GM12874 (cell line): ENCODE measurements around the gene CBY1.

Source experiments
- CTCF ChIP-seq: IDR thresholded peaks from 2 replicates; pipeline ENCODE4 v1.5.1; 2011; ENCODE audit warnings: low read depth, mild to moderate bottlenecking, control low read depth, low read length, moderate library complexity; ENCODE audit not compliant: insufficient read depth

The CBY1 gene

DNA sequence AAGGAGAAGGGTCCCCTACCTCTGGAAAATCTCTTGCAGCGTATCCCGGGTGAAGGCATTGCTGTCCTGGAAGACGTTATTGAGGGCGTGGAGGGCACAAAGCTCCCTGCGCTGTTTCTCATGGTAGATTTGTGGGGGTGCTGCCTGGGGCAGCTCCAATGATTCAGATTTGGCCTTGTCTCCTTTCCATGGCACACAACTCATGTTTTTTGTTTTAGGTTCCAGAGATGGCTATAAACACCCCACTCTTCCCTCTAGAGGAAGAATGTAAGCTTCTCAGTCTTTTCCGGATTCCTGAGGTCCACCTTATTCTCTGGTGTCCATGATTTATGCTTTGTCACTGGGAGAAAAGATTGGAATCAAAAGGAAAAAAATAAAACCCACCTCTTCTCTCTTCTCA is 43.3 kb downstream of the CBY1 start:
- TF ChIP-seq CTCF, result no peak

GRCh38 chr22:38700270-38700788 is 43.9 kb downstream of the CBY1 start:
- TF ChIP-seq CTCF, result no peak

DNA sequence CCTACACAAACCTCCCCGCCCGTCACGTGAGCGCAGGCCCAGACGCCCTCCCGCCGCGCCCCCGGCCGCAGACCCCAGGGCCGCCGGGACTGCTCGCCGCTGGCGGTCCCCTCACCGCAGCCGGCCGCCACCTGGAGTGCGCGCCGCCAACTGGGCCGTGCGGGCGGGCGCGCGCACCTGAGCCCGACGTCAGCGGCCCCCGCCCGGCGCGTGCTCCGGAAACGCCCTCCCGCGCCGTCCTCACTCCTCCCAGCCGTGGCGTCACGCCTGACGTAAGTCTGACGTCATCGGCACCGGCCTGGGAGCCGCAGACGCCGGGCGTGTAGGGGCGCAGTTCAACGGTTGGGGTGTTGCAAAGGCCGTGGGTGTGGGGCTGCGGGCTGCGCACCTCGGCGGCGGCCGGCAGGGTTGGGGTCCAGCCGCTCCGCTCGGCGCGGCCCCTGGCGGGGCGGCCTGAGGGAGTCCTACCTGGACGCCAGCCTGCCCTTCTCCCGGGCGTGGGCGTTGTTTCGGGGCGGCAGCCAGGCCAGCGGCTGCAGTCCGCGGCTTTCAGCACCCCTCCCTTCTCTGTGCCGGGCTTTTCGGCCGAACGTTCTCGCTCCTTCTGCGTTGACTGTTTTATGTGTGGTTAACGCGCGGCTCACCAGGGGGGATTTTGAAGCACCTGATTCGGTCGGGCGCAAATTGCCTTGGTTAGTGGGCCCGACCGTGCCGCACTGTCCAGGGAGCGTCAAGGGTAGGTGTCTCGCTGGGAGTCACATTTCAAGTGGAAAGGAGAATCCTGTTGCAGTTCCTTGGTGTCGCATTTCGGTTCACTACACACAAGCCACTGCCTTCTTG is 44.6 kb downstream of the CBY1 start, which contains the start of gene JOSD1:
TSS of gene JOSD1 (minus strand) at position 155 of the 840 bp plus-strand sequence. CDS start 956 bp downstream, outside the sequence.
- TF ChIP-seq CTCF, result no peak

DNA sequence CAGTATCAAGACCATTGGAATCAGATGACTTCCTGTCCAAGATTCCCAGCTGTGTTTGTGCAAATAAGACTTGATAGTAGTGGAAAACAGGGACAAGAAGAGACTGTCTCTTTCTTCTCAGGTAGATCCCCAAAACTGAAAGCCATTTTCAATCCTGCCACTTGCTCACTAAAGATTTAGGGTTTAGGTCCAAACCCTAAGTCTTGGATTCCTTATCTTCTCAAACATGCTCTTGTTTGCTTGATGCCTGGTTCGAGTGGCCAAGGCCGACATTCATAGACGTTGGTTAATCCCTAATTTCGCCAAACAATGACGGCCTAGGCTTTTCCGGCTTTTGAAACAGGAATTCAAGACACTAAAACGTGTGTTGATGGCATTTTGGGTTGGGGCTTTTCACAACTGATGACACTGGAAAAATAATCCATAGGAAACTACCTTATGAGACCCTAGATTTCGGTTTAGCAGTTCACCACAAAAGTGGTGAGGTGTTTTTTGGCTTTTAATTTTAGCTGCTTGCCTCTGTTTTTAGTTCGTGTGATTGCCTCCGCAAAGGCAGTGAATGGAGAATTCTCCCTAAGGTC is 48.3 kb downstream of the CBY1 start:
- no peak for TF ChIP-seq CTCF

- TF ChIP-seq CTCF, result no peak
Observed at GRCh38 chr22:38705235-38706100, 49.0 kb downstream of the CBY1 start, which contains the start of gene GTPBP1. Gene GTPBP1, plus strand, starts transcription at chr22:38705944. Its CDS starts 12 bp downstream, at chr22:38705956.

GRCh38 chr22:38706101-38706900 is 49.9 kb downstream of the CBY1 start:
- no peak for TF ChIP-seq CTCF

DNA sequence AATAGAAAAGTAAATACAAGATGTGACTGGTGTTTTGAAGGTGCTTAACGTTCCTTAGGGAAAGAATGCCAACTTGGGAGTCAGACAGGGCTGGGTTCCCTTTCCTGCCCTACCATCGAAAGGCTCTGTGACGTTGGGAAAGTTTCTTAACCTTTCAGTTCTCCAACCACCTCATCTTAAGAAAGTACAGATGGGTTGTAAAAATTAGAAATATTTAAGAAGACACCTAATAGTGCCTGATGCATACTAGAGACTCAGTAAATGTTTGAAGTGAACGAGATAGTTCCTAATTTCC is 50.4 kb downstream of the CBY1 start:
- no peak for TF ChIP-seq CTCF
